Suppressor macrophage treated with lipopolysaccharide for 4 hours (primary cell): ENCODE measurements around the gene EIF5.
A peak's percentile ranks its signal among the peaks of the same experiment; 100 is the strongest.

Source experiments
- DNase-seq: peaks from one replicate; pipeline ENCODE4 v3.0.0-alpha.2; 2020

EIF5 gene

DNA sequence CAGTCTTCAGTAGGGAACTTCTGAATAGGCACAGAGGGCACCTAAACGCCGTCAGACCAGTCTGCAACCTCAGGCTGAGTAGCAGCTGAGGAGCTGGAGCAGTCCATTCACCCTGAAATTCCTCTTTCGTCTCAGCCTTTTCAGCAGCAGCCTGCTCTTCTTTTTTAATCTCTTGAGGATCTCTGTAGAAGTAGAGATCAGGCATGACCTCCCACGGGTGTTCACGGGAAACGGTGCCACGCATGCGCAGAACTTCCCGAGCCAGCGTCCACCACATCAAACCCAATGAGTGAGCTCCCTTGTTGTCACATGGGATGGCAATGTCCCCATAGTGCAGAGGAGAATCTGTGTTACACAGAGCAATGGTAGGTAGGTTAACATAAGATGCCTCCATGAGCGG, 40.1 kb downstream of the EIF5 start:
- DNase-seq, result no peak

DNA sequence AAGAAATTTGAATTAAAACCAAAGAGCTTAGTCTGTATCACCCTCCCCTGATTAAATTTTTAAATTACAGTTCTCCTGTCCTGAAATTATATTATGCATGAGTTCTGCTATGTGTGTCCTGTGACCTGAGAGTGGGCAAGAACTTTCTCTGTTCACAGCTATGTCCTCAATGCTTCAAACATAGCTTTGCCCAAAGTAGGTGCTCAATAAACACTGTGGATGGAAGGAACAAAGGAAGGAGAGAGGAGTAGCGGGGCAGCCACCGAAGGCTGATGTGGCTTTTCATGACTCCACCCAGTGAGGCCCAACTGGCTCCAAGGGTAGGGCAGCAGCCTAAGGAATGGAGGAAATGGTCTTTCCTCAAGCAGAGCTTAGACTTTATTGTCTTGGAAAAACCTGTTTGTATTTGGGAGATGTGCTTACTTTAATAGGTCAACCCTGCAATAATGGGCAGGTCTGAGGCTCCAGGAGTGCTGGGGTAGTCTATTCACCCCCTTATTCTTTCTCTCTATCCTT, 43.5 kb downstream of the EIF5 start:
- no peak for DNase-seq

DNA sequence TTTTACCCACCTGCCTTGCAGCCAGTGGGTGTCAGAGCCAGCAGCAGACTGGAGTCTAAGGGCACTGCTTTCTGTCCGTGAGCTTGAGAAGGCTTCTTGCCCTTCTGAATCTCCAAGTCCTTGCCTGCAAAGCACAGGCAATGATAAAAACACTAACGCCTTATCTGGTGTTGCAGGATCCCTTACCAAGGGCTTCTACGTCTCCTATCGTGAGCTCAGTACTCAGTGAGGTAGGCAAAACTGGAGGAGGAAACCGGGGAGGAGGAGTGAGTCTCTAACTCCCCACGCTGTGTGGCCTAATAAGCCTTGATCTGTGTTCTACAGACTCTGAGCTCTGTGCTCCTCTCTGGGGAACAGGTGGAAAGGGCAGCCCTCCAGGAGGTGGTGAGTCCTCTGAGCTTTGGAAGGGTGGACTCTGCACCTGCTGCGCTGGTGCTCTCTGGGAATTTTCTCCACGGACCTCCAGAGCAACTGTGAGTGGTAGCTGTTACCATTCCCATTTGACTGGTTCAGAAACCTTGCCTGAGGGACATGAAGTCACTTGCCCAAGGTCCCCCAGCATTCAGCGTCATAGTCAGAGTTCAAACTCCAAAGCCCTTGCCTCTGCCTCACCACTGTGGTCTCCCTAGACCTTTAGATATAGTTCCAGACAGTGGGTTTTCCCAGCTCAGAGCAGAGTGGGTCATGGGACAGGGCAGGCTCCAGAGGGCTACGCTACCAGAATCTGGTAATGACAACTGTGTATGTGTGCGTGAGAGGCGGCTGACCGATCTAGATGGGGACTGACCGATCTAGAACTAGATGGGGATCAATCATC, 44.2 kb downstream of the EIF5 start:
- no peak for DNase-seq

DNA sequence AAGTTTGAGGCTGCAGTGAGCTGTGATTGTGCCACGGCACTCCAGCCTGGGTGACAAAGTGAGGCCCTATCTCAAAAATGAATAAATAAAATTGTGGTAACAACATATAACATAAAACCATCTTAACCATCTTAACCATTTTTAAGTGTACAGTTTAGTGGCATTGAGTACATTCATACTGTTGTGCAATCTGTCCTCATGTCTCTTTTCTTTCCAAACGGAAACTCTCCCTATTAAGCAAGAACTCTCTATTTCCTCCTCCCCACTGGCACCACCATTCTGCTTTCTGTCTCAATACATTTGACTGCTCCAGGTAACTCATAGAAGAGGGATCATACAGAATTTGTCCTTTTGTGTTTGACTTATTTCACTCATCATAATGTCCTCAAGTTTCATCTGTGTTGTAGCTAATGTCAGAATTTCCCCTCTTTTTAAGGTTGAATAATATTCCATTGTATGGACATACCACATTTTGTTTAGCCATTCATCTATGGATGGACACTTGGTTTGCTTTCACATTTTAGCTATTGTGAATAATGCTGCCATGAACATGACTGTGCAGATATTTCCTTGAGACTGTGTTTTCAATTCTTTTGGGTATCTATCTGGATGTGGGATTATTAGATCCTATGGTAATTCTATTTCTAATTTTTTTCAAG, 46.8 kb downstream of the EIF5 start:
- peak; percentile 81 for DNase-seq

DNA sequence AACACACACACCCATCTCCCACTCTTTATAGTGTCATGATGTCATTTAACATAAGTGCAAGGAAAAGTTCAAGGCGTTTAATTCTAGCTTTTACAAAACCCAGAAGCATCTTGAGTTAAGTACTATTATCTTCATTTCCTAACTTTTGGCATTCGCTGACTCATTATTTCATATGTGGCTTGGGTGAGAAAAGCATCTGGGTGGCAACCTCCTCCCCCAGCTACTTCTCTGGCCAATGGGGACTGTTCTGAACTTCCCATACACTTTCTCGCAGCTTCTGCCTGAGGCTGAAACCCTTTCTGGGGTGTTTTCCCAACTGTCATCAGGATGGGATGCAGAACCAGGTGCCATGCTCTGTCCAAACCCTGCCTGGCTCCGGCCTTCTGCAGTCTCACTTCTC, 48.3 kb downstream of the EIF5 start:
- peak; percentile 86 for DNase-seq

DNA sequence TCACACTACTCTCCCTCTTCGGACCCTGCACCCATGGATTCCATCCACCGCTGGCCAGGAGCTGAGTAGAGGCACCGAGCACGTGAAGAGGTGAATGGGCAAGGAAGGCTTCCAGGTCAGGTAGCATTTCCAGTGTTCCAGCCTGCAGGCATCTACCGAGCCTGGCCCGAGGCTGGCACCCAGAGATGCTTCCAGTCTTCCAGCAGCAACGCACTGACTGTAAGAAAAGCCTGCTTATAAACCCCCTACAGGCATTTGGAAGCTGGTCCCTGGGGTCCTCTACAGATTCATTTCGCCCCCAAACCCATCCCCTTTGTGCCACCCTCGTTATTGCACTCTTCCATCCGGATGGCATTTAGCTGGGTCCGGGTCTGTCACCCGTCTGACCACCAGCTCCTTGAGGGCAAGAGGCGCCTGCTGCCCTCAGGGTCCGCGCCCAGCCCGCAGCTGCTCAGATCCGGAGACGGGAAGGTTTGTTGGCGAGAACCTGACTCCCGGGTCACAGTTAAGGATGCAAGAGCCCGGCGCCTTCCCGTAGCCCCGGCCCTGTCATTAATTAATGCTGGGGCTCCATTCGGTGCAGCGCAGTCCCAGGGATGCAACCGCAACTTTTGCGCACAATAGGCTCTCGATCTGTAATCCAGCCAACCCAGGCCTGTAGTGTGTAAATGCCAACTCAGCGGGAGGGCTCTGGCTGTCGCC, 50.6 kb downstream of the EIF5 start:
- no peak for DNase-seq

DNA sequence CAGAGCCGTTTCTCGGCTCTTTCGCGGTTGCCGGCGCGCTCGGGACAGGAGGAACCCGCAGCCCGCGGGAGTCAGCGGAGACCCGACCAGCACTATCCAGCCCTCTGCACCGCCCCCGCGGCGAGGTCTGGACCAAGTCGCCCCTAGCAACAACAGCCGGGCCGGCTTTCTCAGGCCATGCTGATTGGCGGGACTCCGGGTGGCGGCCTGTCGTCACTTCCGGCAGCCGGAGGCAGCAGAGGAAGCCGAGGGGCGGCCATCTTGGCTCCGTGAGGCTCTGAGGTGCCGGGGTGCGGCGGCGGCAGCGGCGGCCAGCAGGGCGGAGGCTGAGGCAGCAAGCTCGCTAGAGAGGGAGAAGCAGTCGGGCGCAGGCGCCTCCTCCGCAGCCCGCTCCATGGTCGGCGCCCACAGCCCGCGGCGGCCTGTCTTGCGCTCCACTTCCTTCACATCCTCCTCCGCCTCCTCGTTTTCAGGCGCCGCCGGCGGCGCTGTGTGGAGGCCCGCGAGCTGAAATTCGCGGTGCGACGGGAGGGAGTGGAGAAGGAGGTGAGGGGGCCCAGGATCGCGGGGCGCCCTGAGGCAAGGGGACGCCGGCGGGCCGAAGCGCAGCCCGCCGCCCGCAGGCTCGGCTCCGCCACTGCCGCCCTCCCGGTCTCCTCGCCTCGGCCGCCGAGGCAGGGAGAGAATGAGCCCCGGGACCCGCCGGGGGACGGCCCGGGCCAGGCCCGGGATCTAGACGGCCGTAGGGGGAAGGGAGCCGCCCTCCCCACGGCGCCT, 51.3 kb downstream of the EIF5 start, which contains the start of gene MARK3:
Gene MARK3, plus strand, starts transcription at position 264 of the 777 bp plus-strand sequence. CDS start 615 bp downstream, outside the sequence.
- peak; percentile 98 for DNase-seq

DNA sequence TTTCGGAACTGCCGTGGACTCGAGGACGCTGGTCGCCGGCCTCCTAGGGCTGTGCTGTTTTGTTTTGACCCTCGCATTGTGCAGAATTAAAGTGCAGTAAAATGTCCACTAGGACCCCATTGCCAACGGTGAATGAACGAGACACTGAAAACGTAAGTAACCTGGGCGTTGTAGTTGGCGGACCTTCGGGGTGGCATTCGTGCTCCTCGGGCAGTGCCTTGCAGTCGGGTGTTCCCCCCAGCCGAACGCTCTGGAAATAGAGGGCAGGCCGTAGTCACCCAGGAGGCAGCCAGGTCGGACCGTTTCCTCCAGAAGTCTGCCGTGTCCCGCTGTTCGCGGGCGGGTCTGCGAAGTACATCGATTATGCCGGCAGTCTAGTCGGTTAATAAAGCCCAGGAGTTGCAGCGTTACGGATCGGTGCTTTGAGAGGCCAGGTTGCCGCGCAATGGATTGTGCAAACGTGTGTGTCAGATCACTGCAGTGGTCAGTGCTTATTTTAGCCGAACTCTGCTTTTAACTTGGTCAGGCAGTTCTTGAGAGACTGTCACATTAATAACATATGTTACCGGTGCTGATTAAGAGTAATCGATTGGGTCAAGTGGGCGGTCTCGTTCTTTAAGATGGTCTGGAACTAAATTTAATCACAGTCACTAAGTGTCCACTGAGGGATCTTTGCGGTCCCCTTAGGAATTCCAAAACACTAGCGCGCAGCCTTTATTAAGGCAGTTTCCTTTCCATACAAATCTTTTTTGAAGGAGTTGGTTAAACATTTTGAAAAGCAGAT, 52.1 kb downstream of the EIF5 start:
- no peak for DNase-seq

DNA sequence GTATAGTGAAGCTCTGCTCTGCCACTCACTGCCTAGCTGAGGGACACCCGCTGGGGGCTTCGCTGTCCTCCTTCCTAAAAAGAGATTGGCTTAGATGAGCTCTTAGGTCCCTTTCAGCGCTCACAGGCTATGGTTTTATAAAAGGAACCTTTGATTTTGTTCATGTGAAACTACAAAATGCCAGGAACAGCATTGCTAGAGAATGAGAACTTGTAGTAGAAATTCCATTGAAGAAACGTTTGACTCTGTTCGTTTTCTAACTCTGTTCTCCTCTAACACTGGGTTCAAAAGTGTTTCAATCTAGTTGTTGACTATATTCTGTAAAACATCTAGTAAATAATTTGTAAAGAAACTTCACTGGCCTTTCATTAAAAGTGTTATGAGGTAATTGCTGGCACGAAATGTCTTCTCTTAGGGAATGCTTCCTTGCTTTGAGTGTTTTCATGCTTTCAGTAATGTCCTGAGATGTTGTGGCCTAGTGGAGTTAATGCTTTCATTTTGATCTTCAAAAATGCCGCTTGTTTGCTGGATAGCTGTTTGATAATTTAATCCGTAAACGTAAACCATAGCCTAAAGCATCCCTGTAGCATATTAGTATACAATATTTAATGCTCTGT, 52.8 kb downstream of the EIF5 start:
- no peak for DNase-seq

DNA sequence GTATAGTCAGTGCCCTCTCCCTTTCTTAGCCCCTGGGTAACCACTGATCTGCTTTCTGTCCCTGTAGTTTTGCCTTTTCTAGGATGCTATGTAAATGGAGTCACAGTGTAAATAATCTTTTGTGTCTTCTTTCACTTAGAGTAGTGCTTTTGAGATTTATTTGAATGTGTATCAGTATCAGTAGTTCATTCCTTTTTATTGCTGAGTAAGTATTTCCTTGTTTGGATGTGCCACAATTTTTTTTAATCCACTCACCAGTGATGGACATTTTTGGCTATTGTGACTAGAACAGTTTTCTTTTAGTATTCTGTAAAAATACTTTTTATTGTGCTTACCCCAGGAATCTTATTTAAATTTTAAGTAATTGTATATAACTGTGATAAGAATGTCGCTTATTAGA, 54.6 kb downstream of the EIF5 start:
- no peak for DNase-seq

DNA sequence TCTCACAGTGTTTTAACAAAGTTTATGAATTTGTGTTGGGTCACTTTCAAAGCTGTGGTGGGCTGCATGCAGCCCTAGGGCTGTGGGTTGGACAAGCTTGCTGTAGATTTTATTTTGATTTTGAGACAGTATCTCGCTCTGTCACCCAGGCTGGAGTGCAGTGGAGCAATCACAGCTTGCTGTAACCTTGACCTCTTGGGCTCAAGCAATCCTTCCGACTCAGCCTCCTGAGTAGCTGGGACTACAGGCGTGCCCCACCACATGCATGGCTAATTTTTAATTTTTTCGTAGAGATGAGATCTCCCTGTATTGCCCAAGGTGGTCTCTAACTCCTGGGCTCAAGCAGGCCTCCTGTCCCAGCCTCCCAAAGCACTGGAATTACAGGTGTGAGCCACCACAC, 56.6 kb downstream of the EIF5 start:
- no peak for DNase-seq

DNA sequence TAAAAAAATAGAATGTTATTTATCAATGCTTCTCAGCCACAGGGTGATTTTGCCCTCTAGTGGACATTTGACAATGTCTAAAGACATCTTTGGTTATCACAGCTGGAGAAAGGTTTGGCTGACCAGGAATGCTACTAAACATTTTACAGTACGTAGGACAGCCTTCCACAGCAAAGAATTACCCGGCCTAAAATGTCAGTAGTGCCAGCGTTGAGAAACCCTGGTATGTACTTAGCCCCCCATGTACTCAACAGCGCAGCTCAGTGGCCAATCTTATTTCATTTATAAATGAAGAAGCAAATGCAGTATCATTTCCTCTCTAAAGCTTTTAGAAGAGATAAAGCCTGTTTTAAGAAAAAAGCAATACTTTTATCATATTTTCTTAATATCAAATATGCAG, 57.0 kb downstream of the EIF5 start:
- DNase-seq, result peak; percentile 82

DNA sequence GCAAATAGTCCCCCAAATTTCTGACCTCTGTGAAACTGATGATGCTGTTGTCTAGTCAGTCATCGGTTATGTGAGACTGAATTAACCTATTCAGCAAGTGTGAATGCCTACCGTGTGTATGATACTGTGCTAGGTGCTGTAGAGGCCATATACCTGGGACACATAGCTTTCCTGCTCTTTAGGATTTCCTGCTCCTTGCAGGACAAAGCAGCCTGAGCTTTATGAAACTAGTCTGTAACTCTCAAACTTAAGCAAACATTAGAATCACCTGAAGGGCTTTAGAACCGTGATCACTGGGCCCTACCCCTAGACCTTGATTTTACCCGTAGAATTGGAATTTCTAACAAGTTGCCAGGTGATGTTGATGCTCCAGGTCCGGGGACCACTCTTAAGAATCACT, 58.1 kb downstream of the EIF5 start:
- DNase-seq, result no peak

DNA sequence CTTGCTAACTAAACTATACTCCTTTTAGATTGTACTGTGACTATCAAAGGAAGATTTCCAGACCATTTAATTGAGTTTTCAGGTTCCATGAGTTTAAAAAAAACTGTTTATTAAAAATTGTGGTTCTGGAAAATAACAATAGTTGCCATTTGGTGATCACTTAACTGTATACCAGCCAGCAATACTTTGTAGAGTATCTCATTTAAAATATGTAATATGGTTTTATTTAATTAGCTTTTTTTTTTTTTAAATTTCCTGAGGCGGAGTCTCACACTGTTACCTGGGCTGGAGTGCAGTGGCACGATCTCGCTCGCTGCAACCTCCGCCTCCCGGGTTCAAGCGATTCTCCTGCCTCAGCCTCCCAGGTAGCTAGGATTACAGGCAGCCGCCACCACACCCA, 58.5 kb downstream of the EIF5 start:
- DNase-seq, result no peak

DNA sequence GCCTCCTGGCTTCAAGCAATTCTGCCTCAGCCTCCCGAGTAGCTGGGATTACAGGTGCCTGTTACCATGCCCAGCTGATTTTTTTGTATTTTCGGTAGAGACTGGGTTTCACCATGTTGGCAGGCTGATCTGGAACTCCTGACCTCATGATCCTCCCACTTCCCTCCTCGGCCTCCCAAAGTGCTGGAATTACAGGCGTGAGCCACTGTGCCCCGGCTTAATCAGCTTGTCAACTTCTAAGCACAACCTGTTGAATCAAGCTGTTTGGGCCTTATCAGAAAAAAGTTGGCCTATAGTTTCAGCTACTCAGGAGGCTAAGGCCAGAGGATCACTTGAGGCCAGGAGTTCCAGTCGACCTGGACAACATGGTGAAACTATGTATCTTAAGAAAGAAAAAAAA, 59.0 kb downstream of the EIF5 start:
- peak; percentile 30 for DNase-seq

DNA sequence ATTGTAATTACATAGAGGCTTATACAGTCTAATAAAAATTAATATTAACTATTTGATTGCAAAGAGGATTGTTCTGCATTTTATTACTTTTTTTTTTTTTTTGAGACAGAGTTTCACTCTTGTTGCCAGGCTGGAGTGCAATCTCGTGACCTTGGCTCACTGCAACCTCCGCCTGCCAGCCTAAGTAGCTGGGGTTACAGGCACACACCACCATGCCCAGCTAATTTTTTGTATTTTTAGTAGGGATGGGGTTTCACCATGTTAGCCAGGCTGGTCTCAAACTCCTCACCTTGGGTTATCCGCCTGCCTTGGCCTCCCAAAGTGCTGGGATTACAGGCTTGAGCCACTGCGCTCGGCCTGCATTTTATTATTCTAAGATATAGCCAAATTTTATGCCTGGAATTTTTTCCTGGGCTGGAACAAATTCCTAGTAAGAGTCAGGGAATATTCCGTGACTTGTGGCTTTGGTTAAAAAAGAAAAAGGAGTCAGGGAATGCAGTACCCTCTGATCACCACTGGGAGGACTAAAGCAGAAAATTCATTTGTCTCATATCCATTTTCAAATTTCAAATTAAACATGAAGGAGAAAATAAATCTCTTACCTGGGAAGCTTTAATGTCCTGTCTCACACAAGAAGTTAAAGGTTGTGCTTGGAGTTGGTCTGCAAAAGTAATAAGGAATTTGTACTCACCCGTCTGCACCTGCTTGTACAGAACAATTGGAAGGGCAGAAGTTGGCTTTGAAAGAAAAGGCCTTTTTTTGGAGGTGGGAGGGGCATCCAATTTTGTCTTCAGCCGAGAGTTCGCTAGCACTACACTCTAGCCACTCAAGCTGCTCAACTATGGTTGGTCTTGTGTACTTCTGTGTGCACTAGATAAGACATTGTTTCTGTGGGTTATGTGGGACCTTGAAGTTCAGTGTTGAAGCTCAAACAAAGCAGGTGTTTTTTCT, 59.9 kb downstream of the EIF5 start:
- DNase-seq, result peak; percentile 26
